Measurements from ENCODE around the gene ANKRD24.
"Not testable (repeated sequence)": the region's sequence is repeated elsewhere in the genome, so short reads cannot be mapped to it uniquely, and the experiment has no call there.

Gene ANKRD24

DNA sequence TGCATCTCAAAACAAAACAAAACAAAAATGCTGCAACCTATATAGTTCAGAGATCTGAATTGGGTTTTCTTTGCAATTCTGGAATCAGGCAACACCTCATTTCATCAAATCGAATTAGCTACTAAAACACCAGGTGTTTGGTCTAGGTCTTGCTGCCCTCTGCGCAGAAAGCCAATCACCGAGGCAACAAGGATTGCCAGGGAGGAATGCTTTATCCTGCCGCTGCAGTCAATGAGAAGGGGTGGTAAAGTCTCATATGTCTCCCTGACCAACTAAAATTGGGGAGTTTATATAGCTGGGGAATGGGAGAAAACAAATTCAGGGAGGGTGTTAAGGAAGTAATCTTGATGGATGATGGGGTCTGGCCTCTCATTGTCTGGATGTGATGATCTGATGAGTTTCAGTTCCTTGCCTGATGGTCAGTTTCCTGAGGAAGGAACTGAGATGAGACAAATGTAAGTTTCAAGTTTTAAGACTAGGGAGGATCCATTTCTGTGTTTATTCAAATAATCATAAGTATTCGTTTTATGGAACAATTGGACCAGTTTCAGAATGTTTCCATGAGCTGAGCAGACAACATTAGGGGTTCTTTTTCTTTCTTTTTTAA is 59.4 kb downstream of the ANKRD24 start:
- peaks cover 6% of the 10 kb centered on the region for H3K9me3 ChIP-seq (ENCODE audit: control insufficient read depth, low read length)
- H3K27me3 ChIP-seq (replicated peaks; ENCODE audit: control insufficient read depth, insufficient read depth, low read length, poor library complexity, severe bottlenecking) = no peaks in the 10 kb centered on the region
- peaks cover 4% of the 10 kb centered on the region for H3K4me1 ChIP-seq (ENCODE audit: control insufficient read depth, insufficient read depth, low read length, poor library complexity, severe bottlenecking)
- no peak for DNase-seq
- H3K36me3 ChIP-seq (ENCODE audit: control insufficient read depth, insufficient read depth, low read length) = no peaks in the 10 kb centered on the region
- H3K27ac ChIP-seq (ENCODE audit: insufficient read depth, low read length, poor library complexity, severe bottlenecking) = no peak overlapping the region
- no peak overlapping the region for H3K4me3 ChIP-seq (ENCODE audit: insufficient read depth, low read depth, low read length, poor library complexity, severe bottlenecking)

DNA sequence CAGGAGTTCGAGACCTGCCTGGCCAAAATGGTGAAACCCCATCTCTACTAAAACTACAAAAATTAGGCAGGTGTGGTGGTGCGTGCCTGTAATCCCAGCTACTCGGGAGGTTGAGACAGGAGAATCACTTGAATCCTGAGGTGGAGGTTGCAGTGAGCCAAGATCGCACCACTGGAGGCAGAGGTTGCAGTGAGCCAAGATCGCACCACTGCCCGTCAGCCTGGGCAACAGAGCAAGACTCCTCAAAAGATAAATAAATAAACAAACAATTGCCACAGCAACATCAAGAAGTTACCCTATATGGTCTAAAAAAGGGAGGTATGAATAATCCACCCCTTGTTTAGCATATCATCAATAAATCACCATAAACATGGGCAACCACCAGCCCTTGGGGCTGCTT is 63.4 kb downstream of the ANKRD24 start:
- DNase-seq; H3K27me3 ChIP-seq (replicated peaks; ENCODE audit: control insufficient read depth, insufficient read depth, low read length, poor library complexity, severe bottlenecking); H3K4me3 ChIP-seq (ENCODE audit: insufficient read depth, low read depth, low read length, poor library complexity, severe bottlenecking); H3K4me1 ChIP-seq (ENCODE audit: control insufficient read depth, insufficient read depth, low read length, poor library complexity, severe bottlenecking); H3K9me3 ChIP-seq (ENCODE audit: control insufficient read depth, low read length); H3K27ac ChIP-seq (ENCODE audit: insufficient read depth, low read length, poor library complexity, severe bottlenecking): not testable (repeated sequence)
- peaks cover 21% of the 10 kb centered on the region for H3K36me3 ChIP-seq (ENCODE audit: control insufficient read depth, insufficient read depth, low read length)

DNA sequence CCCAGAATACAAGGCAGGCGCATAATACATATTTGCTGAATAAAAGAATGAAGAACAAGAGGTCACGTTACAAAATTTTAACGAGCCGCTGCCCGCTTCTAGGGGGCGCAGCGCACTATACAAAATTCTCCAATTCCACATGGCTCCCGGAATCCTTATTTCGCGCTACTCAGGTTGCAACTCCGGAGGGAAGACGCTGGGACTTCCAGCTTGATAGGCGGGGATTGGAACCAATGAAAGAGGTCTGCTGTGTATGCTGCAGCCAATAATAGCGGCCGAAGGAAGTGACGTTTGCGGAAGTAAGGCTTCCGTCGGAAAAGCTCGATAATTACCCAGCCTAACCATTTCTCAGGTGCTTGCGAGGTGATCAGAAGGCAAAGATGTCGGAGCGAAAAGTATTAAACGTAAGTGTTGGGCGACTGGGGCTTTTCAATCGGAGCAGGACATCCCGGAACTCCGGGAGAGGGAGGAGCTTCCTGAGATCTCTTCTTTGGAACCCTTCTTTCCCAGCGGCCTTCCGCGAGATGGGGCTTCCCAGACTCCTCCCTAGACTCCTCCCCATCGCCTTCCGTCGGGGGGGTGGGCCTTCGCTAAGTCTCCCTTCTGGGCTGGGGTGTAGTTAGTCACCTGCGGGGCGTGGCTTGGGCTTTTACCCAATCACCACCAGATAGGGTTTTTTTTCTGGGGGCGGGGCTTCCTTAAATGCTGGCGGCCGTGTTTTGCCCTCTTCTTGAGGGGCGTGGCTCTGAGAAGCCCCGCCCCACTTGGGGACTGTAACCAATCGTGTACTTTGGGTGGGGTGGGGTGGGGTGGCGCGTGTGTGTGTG is 64.5 kb downstream of the ANKRD24 start, which contains the start of gene YJU2:
TSS of gene YJU2 (plus strand) at position 314 of the 827 bp plus-strand sequence. CDS start at position 381, 67 bp downstream.
- H3K27me3 ChIP-seq (replicated peaks; ENCODE audit: control insufficient read depth, insufficient read depth, low read length, poor library complexity, severe bottlenecking) = no peaks in the 10 kb centered on the region
- peak within 1 kb of the TSS; percentile 100 for H3K27ac ChIP-seq (ENCODE audit: insufficient read depth, low read length, poor library complexity, severe bottlenecking)
- peak; percentile 97 to 99 (median 99) for DNase-seq
- peaks cover 9% of the 10 kb centered on the region for H3K4me1 ChIP-seq (ENCODE audit: control insufficient read depth, insufficient read depth, low read length, poor library complexity, severe bottlenecking)
- H3K9me3 ChIP-seq (ENCODE audit: control insufficient read depth, low read length) = peaks cover 3% of the 10 kb centered on the region
- peak within 1 kb of the TSS; percentile 97 for H3K4me3 ChIP-seq (ENCODE audit: insufficient read depth, low read depth, low read length, poor library complexity, severe bottlenecking)
- peaks cover 31% of the 10 kb centered on the region for H3K36me3 ChIP-seq (ENCODE audit: control insufficient read depth, insufficient read depth, low read length)

DNA sequence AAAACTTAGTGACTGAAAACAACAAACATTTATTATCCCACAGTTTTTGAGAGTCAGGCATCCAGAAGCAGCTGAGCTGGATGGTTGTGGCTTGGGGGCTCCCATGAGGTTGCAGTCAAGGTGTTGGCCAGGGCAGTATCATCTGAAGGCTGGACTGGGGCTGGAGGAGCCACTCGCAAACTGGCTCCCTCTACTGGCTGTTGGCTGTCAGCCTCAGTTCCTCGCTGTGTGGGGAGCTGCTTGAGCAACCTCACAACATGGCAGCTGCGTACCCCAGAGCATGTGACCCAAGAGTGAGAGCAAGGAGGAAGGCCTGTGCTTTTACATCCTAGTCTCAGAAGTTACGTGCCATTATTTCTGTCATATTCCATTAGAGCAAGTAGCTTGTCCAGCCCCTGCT is 74.1 kb downstream of the ANKRD24 start:
- Histone ChIP-seq H3K27ac (ENCODE audit: insufficient read depth, low read length, poor library complexity, severe bottlenecking) (no peak overlapping the region), H3K4me3 (ENCODE audit: insufficient read depth, low read depth, low read length, poor library complexity, severe bottlenecking) (no peak overlapping the region), H3K36me3 (ENCODE audit: control insufficient read depth, insufficient read depth, low read length) (peaks cover 86% of the 10 kb centered on the region), H3K27me3 (replicated peaks; ENCODE audit: control insufficient read depth, insufficient read depth, low read length, poor library complexity, severe bottlenecking) (no peaks in the 10 kb centered on the region), H3K4me1 (ENCODE audit: control insufficient read depth, insufficient read depth, low read length, poor library complexity, severe bottlenecking) (no peaks in the 10 kb centered on the region), H3K9me3 (ENCODE audit: control insufficient read depth, low read length) (no peaks in the 10 kb centered on the region)
- no peak for DNase-seq

DNA sequence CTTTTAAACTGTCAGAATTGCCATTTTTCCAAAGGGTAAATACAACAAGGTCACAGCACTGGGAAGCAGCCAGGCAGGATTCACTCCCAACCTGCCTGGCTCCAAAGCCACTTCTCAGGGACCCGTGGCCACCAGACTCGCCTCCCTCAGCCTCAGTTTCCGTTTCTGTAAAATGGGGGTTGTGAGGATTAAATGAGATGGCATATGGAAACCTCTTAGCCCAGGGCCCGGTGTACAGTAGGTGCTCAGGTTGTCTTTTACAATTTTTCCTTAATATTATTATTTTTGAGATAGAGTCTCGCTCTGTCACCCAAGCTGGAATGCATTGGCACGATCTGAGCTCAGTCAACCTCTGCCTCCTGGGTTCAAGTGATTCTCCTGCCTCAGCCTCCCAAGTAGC is 74.5 kb downstream of the ANKRD24 start:
- H3K36me3 ChIP-seq (ENCODE audit: control insufficient read depth, insufficient read depth, low read length) = peaks cover 85% of the 10 kb centered on the region
- no peaks in the 10 kb centered on the region for H3K9me3 ChIP-seq (ENCODE audit: control insufficient read depth, low read length)
- H3K4me1 ChIP-seq (ENCODE audit: control insufficient read depth, insufficient read depth, low read length, poor library complexity, severe bottlenecking) = no peaks in the 10 kb centered on the region
- DNase-seq = no peak
- H3K4me3 ChIP-seq (ENCODE audit: insufficient read depth, low read depth, low read length, poor library complexity, severe bottlenecking) = no peak overlapping the region
- H3K27me3 ChIP-seq (replicated peaks; ENCODE audit: control insufficient read depth, insufficient read depth, low read length, poor library complexity, severe bottlenecking) = no peaks in the 10 kb centered on the region
- no peak overlapping the region for H3K27ac ChIP-seq (ENCODE audit: insufficient read depth, low read length, poor library complexity, severe bottlenecking)

DNA sequence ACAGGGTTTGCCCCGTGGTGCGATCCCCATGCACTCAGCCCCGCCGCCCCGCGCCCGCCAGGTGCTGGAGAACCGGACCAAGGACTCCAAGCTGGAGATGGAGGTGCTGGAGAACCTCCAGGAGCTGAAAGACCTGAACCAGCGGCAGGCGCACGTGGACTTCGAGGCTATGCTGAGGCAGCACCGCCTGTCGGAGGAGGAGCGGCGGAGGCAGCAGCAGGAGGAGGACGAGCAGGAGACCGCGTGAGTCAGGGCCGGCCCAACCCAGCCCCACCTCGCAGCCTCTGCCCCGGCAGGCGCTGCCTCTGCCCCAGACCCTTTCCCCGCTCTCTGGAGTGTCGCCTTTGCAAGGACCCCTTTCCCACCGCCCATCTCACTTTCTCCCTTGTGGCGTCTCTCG is 75.7 kb downstream of the ANKRD24 start:
- Histone ChIP-seq H3K4me3 (ENCODE audit: insufficient read depth, low read depth, low read length, poor library complexity, severe bottlenecking) (no peak overlapping the region), H3K36me3 (ENCODE audit: control insufficient read depth, insufficient read depth, low read length) (peaks cover 83% of the 10 kb centered on the region), H3K4me1 (ENCODE audit: control insufficient read depth, insufficient read depth, low read length, poor library complexity, severe bottlenecking) (no peaks in the 10 kb centered on the region), H3K27ac (ENCODE audit: insufficient read depth, low read length, poor library complexity, severe bottlenecking) (no peak overlapping the region), H3K9me3 (ENCODE audit: control insufficient read depth, low read length) (no peaks in the 10 kb centered on the region), H3K27me3 (replicated peaks; ENCODE audit: control insufficient read depth, insufficient read depth, low read length, poor library complexity, severe bottlenecking) (no peaks in the 10 kb centered on the region)
- DNase-seq = no peak

DNA sequence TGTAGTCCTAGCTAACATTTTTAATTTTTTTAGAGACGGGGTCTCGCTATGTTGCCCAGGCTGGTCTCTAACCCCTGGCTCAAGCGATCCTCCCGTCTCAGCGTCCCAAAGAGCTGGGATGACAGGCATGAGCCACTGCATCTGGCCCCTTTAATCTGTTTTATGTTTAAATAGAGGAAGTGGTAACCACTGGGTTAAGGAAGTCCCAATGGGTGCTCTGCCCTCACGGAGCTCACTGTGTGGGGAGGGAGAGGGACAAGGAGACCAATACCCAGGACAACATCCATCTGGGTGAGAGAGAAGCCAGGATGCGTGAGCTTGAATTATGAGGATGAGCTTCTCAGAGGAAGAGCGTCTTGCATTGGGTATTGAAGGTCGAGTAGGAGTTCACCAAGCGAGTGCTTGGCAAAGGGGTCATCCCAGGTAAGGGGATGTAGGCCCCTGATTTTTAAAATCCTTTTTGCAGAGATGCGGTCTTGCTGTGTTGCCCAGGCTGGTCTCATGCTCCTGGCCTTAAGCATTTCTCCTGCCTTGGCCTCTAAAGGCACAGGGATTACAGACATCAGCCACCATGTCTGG is 78.2 kb downstream of the ANKRD24 start:
- H3K27me3 ChIP-seq (replicated peaks; ENCODE audit: control insufficient read depth, insufficient read depth, low read length, poor library complexity, severe bottlenecking) = no peaks in the 10 kb centered on the region
- H3K27ac ChIP-seq (ENCODE audit: insufficient read depth, low read length, poor library complexity, severe bottlenecking) = no peak overlapping the region
- no peaks in the 10 kb centered on the region for H3K9me3 ChIP-seq (ENCODE audit: control insufficient read depth, low read length)
- peaks cover 65% of the 10 kb centered on the region for H3K36me3 ChIP-seq (ENCODE audit: control insufficient read depth, insufficient read depth, low read length)
- no peaks in the 10 kb centered on the region for H3K4me1 ChIP-seq (ENCODE audit: control insufficient read depth, insufficient read depth, low read length, poor library complexity, severe bottlenecking)
- DNase-seq = no peak
- no peak overlapping the region for H3K4me3 ChIP-seq (ENCODE audit: insufficient read depth, low read depth, low read length, poor library complexity, severe bottlenecking)

DNA sequence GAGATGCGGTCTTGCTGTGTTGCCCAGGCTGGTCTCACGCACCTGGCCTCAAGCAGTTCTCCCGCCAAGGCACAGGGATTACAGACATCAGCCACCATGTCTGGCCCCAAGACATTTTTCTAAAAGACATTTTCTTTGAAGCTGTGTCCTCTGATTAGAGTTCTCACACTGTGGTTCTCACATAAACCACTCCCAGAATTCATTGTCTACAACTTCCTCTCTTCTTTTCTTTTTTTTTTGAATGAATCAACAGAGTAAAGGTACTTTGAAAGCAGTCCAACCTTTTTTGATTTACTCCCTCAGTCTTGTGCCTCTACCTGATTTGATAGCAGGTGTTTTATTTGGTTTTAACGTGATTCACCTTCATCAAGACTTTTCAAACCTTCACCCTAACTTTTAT is 82.3 kb downstream of the ANKRD24 start:
- Histone ChIP-seq H3K4me1 (ENCODE audit: control insufficient read depth, insufficient read depth, low read length, poor library complexity, severe bottlenecking) (no peaks in the 10 kb centered on the region), H3K36me3 (ENCODE audit: control insufficient read depth, insufficient read depth, low read length) (peaks cover 64% of the 10 kb centered on the region)
- DNase-seq = no peak

DNA sequence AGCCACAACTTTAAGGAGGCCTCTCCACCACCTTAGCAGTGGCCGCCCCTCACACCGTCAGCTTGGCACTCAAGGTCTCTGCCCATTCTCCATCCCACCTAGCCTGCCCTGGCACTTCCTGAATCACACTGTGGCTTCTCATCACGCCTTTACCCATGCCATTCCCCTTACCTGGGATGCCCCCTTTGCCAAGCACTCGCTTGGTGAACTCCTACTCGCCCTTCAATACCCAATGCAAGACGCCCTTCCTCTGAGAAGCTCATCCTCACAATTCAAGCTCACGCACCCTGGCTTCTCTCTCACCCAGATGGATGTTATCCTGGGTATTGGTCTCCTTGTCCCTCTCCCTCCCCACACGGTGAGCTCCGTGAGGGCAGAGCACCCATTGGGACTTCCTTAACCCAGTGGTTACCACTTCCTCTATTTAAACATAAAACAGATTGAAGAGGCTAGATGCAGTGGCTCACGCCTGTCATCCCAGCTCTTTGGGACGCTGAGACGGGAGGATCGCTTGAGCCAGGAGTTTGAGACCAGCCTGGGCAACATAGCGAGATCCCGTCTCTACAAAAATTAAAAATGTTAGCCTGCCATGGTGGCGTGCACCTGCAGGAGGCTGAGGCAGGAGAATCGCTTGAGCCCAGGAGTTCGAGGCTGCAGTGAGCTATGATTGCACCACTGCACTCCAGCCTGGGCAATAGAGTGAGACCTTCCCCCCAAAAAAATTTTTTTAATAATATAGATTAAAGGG is 83.9 kb downstream of the ANKRD24 start:
- H3K27ac ChIP-seq (ENCODE audit: insufficient read depth, low read length, poor library complexity, severe bottlenecking) = no peak overlapping the region
- no peaks in the 10 kb centered on the region for H3K4me1 ChIP-seq (ENCODE audit: control insufficient read depth, insufficient read depth, low read length, poor library complexity, severe bottlenecking)
- DNase-seq = no peak
- no peak overlapping the region for H3K4me3 ChIP-seq (ENCODE audit: insufficient read depth, low read depth, low read length, poor library complexity, severe bottlenecking)
- no peaks in the 10 kb centered on the region for H3K27me3 ChIP-seq (replicated peaks; ENCODE audit: control insufficient read depth, insufficient read depth, low read length, poor library complexity, severe bottlenecking)
- peaks cover 49% of the 10 kb centered on the region for H3K36me3 ChIP-seq (ENCODE audit: control insufficient read depth, insufficient read depth, low read length)
- no peaks in the 10 kb centered on the region for H3K9me3 ChIP-seq (ENCODE audit: control insufficient read depth, low read length)

More for the DNA sequence above, 82.3 kb downstream of the ANKRD24 start:
- no peak overlapping the region for H3K27ac ChIP-seq (ENCODE audit: insufficient read depth, low read length, poor library complexity, severe bottlenecking)
- H3K27me3 ChIP-seq (replicated peaks; ENCODE audit: control insufficient read depth, insufficient read depth, low read length, poor library complexity, severe bottlenecking) = no peaks in the 10 kb centered on the region
- H3K9me3 ChIP-seq (ENCODE audit: control insufficient read depth, low read length) = no peaks in the 10 kb centered on the region
- no peak overlapping the region for H3K4me3 ChIP-seq (ENCODE audit: insufficient read depth, low read depth, low read length, poor library complexity, severe bottlenecking)
